MM.1S (cell line): ENCODE measurements around the gene GPR26.

Experiments
- CTCF ChIP-seq: fragments of 300-600 bp; sonication (generic); IDR thresholded peaks from 2 replicates; pipeline ENCODE4 v1.5.1; 2016; ENCODE audit warnings: antibody characterized with exemption, low read length, mixed read lengths
- EZH2phosphoT487 ChIP-seq: fragments of 300-600 bp; sonication (generic); IDR thresholded peaks from 2 replicates; pipeline ENCODE4 v1.6.1; 2018; ENCODE audit warnings: antibody characterized with exemption, low read length

GRCh38 chr10:123677556-123677955 is 11.4 kb downstream of the GPR26 start:
- TF ChIP-seq CTCF (no peak), EZH2phosphoT487 (no peak)
